HG03103 (cell line): Measurements from ENCODE around the gene CCDC174.
"Not testable (repeated sequence)": the region's sequence is repeated elsewhere in the genome, so short reads cannot be mapped to it uniquely, and the experiment has no call there.

ENCODE experiments used
- ATAC-seq: cut with Tn5 transposase; IDR thresholded peaks from one replicate; pipeline ENCODE4 v1.9.1; 2021; ENCODE audit warnings: low read depth; ENCODE audit not compliant: unreplicated experiment

CCDC174 gene

DNA sequence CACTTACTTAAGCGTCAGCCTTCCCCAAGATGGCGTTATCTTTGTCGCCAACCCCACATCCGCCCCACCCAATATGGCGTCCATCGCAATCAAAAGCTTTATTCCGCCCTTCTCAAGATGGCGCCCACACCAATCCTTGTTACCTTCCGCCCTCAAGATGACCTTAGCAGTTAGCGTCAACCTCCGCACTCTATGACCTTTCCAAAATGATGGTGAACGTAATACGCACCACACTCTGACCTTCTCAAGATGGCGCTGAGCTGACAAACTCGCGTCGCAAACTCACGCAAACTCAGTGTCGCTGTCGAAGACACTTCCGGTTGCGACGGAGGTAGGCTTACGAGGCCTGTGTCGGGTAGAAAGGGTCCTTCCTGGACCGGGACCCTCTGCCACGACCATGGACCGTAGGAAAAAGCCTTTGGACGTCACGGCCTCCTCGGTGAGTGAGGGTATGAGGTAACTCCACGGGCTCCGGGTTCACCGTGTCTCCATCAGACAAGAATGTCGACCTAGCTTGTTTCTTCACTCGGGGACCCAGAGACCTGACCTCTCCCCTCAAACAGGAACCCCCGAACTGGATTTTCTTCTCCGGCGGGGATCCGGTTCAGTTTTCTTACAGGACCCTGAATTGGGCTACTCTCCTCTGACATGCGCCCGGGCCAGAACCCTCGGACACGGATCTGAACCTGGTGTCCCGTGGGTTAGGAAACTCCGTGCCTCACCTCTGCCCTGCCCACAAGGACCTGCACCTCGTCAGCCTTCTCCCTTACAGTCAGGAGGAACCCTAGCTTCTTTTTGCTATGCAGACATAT, at the start of gene CCDC174:
TSS of gene CCDC174 (plus strand) at position 323 of the 812 bp plus-strand sequence. CDS start at position 398, 75 bp downstream.
- peak; percentile 95 for ATAC-seq

DNA sequence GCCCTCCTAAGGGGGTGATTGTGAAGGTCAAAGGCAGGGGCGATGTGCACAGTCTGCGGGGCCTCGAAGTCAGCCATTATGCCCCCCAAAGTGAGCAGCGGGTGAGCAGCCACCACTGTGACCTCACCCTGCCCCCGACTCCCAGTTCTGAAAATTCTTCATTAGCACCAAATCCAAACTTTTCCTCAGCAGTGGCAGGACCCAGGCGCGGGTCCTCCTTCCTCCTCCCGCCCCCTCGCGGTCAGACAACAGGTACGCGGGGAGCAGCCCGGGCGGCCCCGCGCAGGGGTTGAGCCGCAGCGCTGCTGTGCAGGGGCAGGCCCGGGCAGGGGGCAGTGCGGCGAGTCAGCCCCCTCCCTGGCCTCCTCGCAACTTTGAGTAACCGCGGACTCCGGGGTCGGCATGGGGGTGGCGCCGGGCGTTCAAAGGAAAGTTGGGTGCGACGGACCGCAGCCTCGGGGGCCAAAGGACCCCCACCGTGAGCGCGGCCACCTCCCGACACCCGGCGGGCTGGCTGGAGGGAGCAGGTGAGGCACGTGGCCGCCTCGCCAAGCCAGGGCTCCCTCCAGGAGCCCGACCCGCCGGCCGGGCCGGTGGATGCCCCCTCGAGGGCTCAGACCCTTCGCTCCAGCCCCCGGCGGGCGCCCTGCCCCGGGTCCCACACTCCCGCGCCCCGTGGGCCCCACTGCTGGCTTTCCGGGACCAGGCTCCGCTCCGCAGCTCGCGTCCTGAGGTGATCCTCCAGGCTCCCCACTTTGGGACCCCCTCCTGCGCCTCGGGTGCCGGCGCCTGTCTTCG, 49.4 kb upstream of the CCDC174 start:
- no peak for ATAC-seq

DNA sequence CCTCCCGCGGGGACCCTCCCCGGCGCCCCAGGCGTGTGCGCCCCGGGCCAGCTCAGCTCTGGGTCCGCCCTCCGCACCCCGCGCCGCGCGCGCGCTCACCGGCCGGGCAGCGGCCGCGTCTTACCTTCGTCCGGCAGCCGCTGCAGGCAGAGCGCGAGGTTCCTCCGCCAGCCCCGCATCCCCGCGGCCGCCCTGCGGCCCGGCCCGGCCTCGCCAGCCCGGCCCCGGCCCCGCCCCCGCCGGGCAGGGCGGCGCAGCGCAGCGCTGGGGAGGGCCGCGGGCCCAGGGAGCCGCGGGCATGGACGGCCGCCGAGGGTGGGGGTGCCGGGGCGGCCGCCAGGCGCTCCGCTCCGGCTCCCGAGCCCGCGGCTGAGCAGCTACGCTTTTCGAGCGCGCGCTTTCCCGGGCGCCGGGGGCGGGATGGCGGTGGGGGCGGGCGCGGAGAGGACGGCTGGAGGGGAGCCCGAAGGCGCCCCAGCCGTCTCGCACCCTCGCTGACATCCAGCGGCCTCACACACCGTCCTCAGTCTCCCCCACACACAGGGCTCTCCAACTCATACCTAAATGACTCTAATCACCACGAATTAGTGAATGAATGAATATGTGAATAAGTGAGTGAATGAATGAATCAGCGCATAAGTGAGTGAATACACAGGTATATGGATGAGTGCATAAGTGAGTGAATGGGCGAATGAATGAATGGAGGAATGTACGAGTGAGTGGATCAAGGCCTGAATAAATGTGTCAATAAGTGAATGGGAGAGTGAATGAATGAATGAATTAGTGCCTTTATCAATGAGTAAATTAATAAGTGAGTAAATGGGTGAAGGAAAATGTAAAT, 48.5 kb upstream of the CCDC174 start:
- ATAC-seq = no peak

DNA sequence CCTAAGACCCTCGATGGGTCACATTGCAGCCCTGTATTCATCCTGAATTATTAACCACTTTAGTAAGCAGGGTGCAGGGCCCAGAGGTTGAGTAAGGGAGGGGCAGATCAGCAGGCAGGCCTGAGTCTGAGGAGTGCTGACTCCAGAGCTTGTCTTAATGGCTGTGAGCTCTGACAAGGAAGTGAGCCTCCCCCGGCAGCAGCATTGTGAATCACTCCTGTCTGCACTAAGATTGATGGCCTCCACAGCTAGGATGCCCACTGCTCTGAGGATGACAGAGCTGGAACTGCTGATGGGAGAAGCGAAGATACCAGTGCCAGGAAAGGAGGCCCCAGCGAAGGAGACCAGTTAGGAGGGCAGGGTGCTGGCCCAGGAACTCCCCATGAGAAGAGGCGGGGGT, 46.5 kb upstream of the CCDC174 start:
- ATAC-seq = no peak

DNA sequence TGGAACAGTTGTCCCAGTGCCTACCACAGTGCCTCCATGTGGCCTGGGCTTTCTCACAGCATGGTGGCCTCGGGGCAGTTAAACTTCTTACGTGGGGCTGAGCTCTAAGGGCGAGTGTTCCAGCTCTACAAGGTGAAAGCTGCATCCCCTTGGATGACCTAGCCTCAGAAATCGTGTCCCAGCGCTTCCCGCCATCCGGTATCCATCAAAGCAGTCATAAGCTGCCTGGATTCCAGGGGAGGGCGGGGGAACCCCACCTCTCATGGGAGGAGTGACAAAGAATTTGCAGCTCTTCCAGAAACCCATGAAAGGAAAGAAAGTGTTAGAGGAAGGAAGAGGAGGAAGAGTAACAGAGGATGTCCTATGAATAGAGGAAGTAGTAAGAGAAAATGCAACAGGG, 45.8 kb upstream of the CCDC174 start:
- no peak for ATAC-seq

DNA sequence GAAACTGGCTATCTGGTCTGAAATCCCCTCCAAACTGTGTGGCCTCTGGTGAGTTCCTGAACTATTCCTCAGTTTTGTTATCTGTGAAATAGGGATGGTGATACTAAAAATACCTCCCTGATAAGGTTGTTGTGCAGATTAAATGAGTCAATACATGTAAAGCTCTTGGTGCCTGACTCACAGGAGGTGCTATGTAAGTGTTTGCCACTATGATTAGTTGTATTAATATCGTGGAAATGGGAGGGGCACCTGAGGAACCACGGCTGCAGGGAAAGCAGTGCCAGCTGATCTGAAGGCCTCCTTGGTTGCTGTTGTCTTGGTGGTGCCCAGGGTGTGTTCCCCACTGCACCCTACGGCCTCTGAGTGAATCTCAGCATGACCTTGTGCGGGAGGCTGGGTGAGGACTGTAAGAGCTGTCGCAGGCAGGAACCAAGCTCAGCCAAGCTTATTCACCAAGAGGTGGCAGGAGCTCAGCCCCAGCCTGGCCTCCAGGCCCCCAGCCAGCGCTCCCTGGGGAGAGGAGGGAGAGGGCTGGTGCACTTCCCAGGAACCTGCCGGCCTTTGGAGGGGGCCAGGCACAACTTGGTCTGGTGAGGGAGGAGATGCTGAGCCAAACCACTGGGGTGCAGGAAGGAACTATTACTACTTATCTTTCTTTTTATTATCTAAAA, 44.8 kb upstream of the CCDC174 start:
- no peak for ATAC-seq

DNA sequence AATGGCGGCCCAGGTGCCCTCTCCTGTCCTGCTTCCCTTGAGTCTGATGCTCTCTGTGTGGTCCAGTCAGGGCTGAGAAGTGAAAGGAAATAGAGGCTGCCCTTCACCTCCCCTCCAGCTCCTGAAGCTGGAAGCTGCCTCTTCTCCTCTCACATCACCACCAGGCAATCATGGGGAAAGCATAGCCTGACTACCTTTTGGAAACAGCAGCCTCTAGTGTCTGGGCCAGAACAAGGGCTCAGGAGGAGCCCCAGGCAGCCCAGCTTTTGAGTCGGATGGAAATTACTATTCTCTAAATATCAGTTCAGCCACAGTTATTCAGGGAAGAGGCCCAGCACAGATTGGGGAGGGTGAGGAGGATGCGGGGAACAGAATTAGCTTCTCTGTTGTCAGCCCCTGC, 43.3 kb upstream of the CCDC174 start:
- no peak for ATAC-seq

DNA sequence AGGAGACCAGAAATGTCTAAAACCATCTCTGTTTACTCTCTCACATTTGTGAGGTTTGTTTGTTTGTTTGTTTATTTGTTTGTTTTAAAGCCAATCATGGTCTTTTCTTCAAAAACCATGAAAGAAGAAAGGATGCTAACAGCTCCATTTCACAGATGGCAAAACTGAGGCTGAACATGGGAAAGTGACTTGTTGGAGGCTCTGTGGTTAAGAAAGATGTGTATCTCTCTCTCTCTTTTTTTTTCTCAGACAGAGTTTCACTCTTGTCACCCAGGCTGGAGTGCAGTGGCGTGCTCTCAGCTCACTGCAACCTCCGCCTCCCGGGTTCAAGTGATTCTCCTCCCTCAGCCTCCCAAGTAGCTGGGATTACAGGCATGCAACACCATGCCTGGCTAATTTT, 42.5 kb upstream of the CCDC174 start:
- ATAC-seq = not testable (repeated sequence)

DNA sequence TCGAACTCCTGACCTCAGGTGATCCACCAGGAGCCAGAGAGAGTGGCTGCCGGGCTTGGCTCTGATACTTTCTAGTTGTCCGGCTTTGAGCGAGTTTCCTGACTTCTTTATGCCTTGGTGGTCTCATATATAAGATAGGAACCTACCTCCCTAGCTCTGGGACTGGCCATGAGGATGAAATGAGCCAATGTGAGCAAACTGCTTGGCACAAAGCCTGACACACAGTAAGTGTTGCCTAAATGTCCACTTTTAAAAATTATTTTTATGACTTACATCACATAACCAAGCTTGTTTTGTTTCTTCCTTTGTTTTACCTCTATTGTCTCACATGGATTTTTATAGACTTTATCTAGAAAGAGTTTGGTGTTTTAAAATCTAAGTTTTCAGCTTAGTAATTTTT, 42.1 kb upstream of the CCDC174 start:
- ATAC-seq = no peak

DNA sequence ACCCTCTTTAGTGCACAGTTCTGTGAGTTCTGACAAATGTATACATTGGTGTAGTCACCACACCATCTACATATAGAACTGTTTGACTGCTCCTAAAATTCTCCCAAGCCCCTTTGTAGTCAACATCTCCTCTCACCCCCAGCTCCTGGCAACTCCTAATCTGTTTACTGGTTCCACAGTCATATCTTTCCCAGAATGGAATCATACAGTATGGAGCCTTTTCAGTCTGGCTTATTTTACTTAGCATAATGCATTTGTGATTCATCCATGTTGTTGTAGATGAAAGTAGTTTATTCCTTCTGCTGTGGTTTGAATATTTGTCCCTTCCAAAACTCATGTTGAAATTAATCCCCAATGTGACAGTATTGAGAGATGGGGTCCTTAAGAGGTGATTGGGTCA, 41.6 kb upstream of the CCDC174 start:
- ATAC-seq = no peak

DNA sequence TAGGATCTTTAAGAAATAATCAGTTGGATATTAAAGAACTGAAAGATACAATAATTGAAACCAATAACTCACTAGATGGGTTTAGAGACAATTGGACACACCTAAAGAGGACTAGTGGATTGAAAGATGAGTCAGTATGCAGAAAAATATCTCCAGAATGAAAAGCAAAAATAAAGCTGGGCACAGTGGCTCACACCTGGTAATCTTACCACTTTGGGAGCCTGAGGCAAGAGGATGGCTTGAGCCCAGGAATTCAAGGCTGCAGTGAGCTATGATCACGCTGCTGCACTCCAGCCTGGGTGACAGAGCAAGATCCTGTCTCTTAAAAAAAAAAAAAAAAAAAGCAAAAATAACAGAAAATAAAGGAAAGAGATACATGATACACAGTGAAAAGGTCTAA, 37.4 kb upstream of the CCDC174 start:
- no peak for ATAC-seq

DNA sequence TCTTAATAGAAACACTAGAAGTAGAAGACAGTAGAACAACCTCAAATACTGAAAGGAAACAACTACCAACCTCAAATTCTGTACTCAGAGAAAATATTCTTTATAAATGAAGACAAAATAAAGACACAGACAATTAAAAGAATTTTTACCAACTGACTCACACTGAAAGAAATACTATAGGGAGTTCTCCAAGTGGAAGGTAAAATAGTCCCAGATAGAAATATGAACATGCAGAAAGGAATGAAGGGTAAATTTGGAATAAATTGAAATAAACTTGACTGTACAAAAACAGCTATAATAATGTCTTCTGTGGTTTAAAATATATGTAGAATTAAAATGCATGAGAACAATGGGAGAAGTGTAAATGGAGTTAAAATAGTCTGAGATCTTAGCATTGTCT, 36.7 kb upstream of the CCDC174 start:
- no peak for ATAC-seq

DNA sequence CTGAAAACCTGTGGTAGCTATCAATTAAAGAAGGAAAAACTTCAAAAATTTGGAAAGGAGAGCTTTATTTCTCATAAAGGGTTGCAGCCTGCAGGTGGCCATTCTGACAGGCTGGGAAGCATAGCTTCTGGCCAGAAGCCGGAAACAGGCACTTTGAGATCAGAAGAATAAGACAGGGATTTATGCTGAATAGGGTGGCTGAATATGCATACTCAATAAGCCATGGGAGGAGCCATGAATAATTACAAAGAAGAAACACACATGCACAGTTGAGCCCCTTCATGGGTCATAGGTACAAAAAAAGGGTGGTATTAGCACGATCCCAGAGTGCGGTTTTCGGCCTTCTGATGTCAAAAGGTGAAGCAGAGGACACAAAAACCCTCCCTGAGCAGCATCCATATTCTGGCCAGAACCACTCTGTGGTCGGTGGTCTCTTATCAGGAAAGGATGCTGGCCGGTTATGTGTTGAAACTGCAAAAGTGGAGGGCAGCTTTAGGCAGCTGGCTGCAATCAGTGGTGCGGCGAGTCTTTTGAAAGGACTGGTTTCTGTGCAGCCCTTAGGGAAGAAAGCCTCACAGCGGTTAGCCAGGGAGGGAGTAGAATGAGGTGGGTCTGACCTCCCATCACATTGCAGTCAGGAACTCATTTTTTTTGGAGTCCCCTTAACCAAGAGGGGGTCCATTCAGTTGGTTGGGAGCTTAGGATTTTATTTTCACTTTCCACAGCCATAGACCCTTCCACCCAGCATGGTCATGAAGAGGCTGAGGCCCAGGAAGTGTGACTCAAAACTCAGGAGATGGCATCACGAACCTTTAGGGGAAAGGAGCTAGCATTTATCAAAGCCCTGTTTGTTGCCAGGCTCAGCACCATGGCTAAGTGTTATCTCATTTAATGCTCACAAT, 34.7 kb upstream of the CCDC174 start:
- no peak for ATAC-seq

DNA sequence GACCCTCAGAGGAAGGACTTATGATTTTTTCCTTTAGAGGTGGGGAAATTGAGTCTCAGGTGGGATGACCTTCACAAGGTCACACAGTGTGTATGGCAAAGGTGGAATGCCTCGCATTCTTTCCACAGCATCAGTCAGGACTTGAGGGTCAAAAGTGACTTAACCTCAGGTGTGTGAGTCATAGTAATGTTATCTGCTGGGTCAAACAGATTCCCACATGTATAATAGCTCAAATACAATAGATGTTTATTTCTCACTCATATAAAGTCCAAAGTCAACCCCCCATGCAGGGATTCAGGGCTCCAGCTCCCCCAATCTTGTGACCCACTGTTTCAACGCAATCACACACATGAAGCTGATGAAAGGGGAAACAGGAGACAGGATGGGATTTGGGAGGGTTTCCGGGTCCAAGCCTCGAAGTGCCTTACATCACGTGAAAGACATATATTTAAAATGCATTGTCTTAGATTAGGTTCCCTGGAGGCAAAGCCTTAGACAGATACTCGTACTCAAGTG, 34.0 kb upstream of the CCDC174 start:
- no peak for ATAC-seq

DNA sequence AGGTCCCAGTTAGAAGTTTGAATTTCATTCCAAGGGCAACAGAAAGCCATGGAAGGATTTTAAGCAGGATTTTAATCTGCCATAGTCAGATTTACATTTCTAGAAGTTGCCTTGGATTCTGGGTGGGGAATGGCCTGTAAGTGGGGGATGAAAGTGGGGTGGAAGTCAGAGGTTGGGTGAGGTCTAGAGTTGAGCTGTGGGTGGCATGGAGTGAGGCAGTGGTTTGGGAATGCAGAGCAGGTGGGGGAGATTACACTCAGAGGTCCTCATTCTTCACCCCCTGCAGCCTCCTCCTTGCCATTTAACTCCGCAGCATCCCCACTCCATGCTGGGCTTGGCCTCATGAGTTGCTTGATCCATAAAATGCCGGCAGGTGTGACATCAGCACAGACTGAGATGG, 32.0 kb upstream of the CCDC174 start:
- no peak for ATAC-seq

DNA sequence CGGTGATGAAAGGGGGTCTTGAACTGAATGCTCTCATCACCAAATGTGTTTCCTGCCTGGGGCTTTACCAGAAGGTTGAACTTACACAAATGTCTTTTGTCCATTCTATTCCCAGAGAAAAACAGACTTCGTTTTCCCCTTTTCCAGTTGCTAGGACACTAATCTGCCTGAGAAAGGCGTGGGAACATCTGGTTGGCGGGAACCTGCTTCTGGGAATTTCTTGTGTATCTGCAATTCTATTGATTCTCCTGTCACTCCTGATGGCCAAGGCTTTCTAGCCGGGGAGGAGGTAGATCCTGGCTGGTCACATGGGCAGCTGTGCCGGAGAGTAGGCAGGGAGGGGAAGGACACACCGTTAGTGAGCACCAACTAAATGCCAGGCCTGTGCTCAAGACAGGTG, 31.1 kb upstream of the CCDC174 start:
- ATAC-seq = no peak

DNA sequence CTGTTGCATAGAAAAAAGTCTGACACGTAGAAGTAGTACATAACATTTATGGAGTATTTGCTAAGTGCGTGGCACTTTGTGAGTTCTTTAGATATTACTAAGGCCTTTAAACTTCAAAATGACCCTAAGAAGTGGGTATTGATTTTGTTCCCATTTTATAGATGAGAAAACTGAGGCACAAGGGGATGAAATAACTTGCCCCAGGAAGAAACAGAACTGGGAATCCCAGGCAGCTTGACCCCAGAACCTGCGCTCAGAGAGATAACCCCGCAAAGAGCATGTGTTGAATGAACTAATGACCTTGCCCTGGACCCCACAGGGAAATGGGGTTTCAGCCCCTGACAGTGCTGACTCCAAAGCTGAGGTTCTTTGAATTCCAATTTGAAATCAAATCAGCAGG, 30.5 kb upstream of the CCDC174 start:
- no peak for ATAC-seq

DNA sequence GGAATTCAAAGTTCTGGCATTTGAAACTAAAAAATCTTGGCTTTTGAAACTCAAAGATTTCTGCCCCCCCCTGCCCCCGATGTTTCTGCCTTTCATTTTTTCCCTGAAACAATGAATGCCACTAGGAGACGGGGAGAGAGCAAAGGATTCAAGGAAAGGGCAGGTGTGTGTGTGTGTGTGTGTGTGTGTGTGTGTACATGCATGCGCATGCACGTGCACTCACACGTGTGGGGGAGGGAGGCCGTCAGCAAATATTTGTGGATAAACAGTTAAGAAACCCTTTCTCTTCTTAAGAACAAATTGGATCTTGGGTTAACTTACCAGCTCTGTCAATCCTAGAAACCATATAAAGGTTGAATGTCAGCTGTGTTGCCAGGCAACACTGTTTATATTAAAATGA, 29.2 kb upstream of the CCDC174 start:
- ATAC-seq = no peak

DNA sequence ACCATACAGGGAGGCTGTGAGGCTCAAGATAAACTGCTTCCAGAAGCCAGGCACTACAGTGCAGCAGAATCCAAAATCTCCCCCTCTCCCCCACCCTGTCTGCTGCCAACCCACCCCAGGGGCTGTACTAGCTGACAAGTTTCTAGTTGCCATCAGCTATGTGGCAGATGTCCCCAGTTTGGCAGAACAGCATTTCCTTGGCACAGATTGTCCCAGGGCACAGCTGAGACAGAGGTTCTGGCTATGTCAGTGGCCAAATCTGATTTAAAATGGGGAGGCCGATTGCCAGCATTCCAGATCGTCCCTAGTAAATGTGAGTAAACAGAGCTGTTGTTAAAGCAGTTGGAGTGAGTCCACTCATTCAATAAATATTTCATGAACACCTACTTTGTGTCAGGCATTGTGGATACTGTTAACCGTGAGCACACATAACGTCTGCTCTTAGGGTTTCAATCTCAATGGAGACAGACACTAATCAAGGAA, 28.0 kb upstream of the CCDC174 start:
- no peak for ATAC-seq
